ENCODE measurements around the gene EFCAB13. TPM values are rescaled to one million over a fixed set of nuclear protein-coding genes. Genes with fewer than 3 reads are reported as not detected.

EFCAB13 gene
- total and polyA plus RNA-seq, 11 donors: 0.47 to 6.1 (median 1.4) TPM

Other genes starting within 250 kb of the EFCAB13 start
- gene CDC27, start 134.7 kb upstream of the EFCAB13 start, total RNA-seq: 100 to 1,000 TPM in 2 of 9 donors, 10 to 100 TPM in 7; 43.7 to 110 (median 79.7) TPM
- gene CDC27, start 134.7 kb upstream of the EFCAB13 start, polyA plus RNA-seq: 10 to 100 TPM; 10.4 to 37.4 TPM
- gene MYL4, start 114.6 kb upstream of the EFCAB13 start, total RNA-seq: 100 to 1,000 TPM in 3 of 9 donors, 10 to 100 TPM in 6; 24.9 to 186 (median 69.0) TPM
- 100 to 1,000 TPM in 1 of 2 donors, 10 to 100 TPM in 1; 33.0 to 750 TPM for gene MYL4, start 114.6 kb upstream of the EFCAB13 start, polyA plus RNA-seq
- gene ITGB3, start 70.1 kb upstream of the EFCAB13 start, total RNA-seq: 10 to 100 TPM in 2 of 9 donors, 1 to 10 TPM in 7; 2.6 to 14.8 (median 4.8) TPM
- 1 to 10 TPM; 1.3 to 5.0 TPM for gene ITGB3, start 70.1 kb upstream of the EFCAB13 start, polyA plus RNA-seq
- gene NPEPPS, start 207.2 kb downstream of the EFCAB13 start, total RNA-seq: 10 to 100 TPM; 56.3 to 98.2 (median 81.3) TPM
- gene NPEPPS, start 207.2 kb downstream of the EFCAB13 start, polyA plus RNA-seq: 10 to 100 TPM; 23.7 to 45.7 TPM